Measurements from ENCODE around the gene USP3. TPM values are rescaled to one million over a fixed set of nuclear protein-coding genes. Genes with fewer than 3 reads are reported as not detected.
A peak's percentile ranks its signal among the peaks of the same experiment; 100 is the strongest.

USP3 gene
- total and polyA plus RNA-seq, 10 of the 15 experiments (the other 5 are each of a cell fraction or from before 2014, with no cell fraction given): 23.8 to 64.5 (median 50.3) TPM

DNA sequence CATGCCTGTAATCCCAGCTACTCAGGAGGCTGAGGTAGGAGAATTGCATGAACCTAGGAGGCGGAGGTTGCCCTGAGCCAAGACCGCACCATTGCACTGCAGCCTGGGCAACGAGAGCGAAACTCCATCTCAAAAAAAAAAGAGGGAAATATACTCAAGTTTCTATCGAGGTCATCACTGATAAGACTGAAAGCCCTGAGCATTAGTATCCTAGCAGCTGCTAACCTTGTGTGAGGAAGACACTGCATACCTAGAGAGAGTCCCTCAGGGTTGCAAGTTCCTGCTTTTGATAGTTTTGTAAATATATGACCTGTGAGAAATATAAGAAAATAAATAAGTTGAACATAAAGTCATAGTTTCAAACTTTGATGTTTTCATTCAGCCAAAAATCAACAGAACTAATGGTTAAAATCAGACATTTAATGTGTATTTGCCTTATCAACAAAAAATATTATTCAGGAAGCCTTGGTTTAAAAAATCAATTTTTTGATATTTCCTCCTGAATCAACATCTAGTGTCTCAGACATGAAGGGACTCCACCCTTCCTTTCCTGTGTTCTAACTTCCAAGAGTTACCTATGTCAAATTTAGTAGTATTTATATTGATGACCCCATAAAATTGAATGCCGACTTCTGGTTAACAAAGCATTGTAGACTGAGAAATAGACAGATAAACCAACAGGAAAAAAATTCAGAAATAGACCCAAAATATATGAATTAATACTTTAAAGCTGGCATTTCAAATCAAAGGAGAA, 19.8 kb upstream of the USP3 start (continued):
- TF ChIP-seq SPI1 (IDR thresholded peaks at IDR 0.05; ENCODE audit: borderline replicate concordance, insufficient read depth, low read depth, low read length) (peak; percentile 5; the same call in 1 of the 2 replicates), TAF1 (IDR thresholded peaks at IDR 0.05; ENCODE audit: borderline replicate concordance, low read depth, low read length) (no peak), BCL3 (IDR thresholded peaks at IDR 0.05; ENCODE audit: borderline replicate concordance, insufficient read depth, low read depth, low read length, poor library complexity, severe bottlenecking) (no peak), DPF2 (IDR thresholded peaks at IDR 0.05) (no peak), SIN3A (IDR thresholded peaks at IDR 0.05; ENCODE audit: low read depth, low read length) (no peak), MXI1 (IDR thresholded peaks at IDR 0.05; ENCODE audit: low read depth, low read length) (no peak), ZNF217 (IDR thresholded peaks at IDR 0.05) (no peak), NFYB (IDR thresholded peaks at IDR 0.05; ENCODE audit: insufficient read depth, low read depth, low read length) (no peak), MTA3 (IDR thresholded peaks at IDR 0.05; ENCODE audit: borderline replicate concordance, low read length) (no peak), CBFB (IDR thresholded peaks at IDR 0.05; ENCODE audit: low read depth) (peak; percentile 21; the same call in 1 of the 2 replicates), KLF5 (IDR thresholded peaks at IDR 0.05; ENCODE audit: partially characterized antibody) (no peak), SUZ12 (IDR thresholded peaks at IDR 0.05; ENCODE audit: unreplicated experiment) (no peak), POLR2AphosphoS5 (IDR thresholded peaks at IDR 0.05; ENCODE audit: low read length) (no peak), MEF2A (IDR thresholded peaks at IDR 0.05; ENCODE audit: insufficient read depth, low read depth, low read length) (no peak), CEBPB (IDR thresholded peaks at IDR 0.05; ENCODE audit: borderline replicate concordance in 1 of 2, low read depth in 2 of 2, low read length in 2 of 2) (no peak)
- TF ChIP-seq, protein P1, sequence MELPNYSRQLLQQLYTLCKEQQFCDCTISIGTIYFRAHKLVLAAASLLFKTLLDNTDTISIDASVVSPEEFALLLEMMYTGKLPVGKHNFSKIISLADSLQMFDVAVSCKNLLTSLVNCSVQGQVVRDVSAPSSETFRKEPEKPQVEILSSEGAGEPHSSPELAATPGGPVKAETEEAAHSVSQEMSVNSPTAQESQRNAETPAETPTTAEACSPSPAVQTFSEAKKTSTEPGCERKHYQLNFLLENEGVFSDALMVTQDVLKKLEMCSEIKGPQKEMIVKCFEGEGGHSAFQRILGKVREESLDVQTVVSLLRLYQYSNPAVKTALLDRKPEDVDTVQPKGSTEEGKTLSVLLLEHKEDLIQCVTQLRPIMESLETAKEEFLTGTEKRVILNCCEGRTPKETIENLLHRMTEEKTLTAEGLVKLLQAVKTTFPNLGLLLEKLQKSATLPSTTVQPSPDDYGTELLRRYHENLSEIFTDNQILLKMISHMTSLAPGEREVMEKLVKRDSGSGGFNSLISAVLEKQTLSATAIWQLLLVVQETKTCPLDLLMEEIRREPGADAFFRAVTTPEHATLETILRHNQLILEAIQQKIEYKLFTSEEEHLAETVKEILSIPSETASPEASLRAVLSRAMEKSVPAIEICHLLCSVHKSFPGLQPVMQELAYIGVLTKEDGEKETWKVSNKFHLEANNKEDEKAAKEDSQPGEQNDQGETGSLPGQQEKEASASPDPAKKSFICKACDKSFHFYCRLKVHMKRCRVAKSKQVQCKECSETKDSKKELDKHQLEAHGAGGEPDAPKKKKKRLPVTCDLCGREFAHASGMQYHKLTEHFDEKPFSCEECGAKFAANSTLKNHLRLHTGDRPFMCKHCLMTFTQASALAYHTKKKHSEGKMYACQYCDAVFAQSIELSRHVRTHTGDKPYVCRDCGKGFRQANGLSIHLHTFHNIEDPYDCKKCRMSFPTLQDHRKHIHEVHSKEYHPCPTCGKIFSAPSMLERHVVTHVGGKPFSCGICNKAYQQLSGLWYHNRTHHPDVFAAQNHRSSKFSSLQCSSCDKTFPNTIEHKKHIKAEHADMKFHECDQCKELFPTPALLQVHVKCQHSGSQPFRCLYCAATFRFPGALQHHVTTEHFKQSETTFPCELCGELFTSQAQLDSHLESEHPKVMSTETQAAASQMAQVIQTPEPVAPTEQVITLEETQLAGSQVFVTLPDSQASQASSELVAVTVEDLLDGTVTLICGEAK (IDR thresholded peaks at IDR 0.05; ENCODE audit: borderline replicate concordance): no peak
- TF ChIP-seq, protein P2, sequence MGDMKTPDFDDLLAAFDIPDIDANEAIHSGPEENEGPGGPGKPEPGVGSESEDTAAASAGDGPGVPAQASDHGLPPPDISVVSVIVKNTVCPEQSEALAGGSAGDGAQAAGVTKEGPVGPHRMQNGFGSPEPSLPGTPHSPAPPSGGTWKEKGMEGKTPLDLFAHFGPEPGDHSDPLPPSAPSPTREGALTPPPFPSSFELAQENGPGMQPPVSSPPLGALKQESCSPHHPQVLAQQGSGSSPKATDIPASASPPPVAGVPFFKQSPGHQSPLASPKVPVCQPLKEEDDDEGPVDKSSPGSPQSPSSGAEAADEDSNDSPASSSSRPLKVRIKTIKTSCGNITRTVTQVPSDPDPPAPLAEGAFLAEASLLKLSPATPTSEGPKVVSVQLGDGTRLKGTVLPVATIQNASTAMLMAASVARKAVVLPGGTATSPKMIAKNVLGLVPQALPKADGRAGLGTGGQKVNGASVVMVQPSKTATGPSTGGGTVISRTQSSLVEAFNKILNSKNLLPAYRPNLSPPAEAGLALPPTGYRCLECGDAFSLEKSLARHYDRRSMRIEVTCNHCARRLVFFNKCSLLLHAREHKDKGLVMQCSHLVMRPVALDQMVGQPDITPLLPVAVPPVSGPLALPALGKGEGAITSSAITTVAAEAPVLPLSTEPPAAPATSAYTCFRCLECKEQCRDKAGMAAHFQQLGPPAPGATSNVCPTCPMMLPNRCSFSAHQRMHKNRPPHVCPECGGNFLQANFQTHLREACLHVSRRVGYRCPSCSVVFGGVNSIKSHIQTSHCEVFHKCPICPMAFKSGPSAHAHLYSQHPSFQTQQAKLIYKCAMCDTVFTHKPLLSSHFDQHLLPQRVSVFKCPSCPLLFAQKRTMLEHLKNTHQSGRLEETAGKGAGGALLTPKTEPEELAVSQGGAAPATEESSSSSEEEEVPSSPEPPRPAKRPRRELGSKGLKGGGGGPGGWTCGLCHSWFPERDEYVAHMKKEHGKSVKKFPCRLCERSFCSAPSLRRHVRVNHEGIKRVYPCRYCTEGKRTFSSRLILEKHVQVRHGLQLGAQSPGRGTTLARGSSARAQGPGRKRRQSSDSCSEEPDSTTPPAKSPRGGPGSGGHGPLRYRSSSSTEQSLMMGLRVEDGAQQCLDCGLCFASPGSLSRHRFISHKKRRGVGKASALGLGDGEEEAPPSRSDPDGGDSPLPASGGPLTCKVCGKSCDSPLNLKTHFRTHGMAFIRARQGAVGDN (IDR thresholded peaks at IDR 0.05): no peak
- TF ChIP-seq, protein P3, sequence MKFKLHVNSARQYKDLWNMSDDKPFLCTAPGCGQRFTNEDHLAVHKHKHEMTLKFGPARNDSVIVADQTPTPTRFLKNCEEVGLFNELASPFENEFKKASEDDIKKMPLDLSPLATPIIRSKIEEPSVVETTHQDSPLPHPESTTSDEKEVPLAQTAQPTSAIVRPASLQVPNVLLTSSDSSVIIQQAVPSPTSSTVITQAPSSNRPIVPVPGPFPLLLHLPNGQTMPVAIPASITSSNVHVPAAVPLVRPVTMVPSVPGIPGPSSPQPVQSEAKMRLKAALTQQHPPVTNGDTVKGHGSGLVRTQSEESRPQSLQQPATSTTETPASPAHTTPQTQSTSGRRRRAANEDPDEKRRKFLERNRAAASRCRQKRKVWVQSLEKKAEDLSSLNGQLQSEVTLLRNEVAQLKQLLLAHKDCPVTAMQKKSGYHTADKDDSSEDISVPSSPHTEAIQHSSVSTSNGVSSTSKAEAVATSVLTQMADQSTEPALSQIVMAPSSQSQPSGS (IDR thresholded peaks at IDR 0.05; ENCODE audit: low read length): no peak
